Measurements from ENCODE around the gene ELK4. TPM values are rescaled to one million over a fixed set of nuclear protein-coding genes. Genes with fewer than 3 reads are reported as not detected.

ELK4 gene
- total RNA-seq, 1 donor from 2014 or later = 68.8 TPM

DNA sequence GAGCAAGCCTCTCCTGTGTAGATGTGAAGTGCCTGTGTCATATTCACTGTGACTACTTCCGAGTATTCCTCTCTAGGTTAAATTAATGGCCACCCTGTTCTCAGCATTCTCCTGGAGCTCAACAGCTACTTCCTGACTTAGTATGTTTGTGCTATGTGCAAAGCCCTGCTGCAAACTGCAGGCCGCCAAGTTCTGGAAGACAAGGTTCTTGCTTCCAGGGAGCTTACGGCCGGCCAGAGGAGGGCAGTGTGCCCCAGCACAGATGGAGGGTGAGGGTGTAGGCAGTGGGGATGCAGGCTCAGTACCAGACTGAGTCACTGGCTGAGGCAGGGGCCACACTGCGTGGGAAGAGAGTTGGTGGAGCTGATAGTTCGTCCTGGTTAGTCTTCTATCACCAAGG, 43.2 kb downstream of the ELK4 start:
- no peak overlapping the region for H3K27ac Mint-ChIP-seq
- intact Hi-C loops (cut with micrococcal nuclease) = no loop called here
- DNase-seq (ENCODE audit: low spot score) = no peak
- H3K36me3 Mint-ChIP-seq (ENCODE audit: low read depth) = no peaks in the 10 kb centered on the region
- H3K4me3 Mint-ChIP-seq (ENCODE audit: low read depth) = no peak overlapping the region
- no peaks in the 10 kb centered on the region for H3K9me3 Mint-ChIP-seq
- H3K4me1 Mint-ChIP-seq (ENCODE audit: low read depth) = peaks cover 33% of the 10 kb centered on the region
- H3K27me3 Mint-ChIP-seq (ENCODE audit: low read depth) = no peaks in the 10 kb centered on the region

DNA sequence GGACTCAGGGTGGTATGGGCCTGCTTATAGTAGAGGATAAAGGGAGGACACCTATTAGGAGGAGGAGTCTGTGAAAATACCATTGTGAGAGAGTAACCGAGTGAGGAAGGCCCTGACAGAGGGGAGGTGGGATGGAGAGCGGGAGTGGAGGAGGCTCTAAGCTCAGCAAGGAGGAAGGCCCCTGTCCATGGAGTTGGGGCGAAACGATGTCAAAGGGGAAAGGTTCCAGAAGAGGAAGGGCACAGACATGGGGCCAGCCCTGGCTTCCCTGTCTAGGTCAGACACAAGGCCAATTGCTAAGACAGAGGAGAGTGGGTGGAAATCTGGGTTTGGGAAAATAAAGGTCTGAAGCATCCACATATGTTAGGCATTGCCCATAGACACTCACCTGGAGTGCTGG, 44.2 kb downstream of the ELK4 start:
- Mint-ChIP-seq H3K4me3 (ENCODE audit: low read depth) (no peak overlapping the region), H3K36me3 (ENCODE audit: low read depth) (no peaks in the 10 kb centered on the region), H3K4me1 (ENCODE audit: low read depth) (peaks cover 28% of the 10 kb centered on the region), H3K27me3 (ENCODE audit: low read depth) (peaks cover under 1% of the 10 kb centered on the region), H3K27ac (no peak overlapping the region), H3K9me3 (no peaks in the 10 kb centered on the region)
- no peak for DNase-seq (ENCODE audit: low spot score)
- intact Hi-C loops (cut with micrococcal nuclease) = no loop called here

- H3K27me3 Mint-ChIP-seq (ENCODE audit: low read depth) = peaks cover 3% of the 10 kb centered on the region
- H3K27ac Mint-ChIP-seq = no peak overlapping the region
- no peaks in the 10 kb centered on the region for H3K36me3 Mint-ChIP-seq (ENCODE audit: low read depth)
- DNase-seq (ENCODE audit: low spot score) = no peak
- H3K4me1 Mint-ChIP-seq (ENCODE audit: low read depth) = peaks cover 22% of the 10 kb centered on the region
- no peak overlapping the region for H3K4me3 Mint-ChIP-seq (ENCODE audit: low read depth)
- intact Hi-C loops (cut with micrococcal nuclease) = no loop called here
- H3K9me3 Mint-ChIP-seq = no peaks in the 10 kb centered on the region
Observed at GRCh38 chr1:205585835-205586785, 45.7 kb downstream of the ELK4 start.

DNA sequence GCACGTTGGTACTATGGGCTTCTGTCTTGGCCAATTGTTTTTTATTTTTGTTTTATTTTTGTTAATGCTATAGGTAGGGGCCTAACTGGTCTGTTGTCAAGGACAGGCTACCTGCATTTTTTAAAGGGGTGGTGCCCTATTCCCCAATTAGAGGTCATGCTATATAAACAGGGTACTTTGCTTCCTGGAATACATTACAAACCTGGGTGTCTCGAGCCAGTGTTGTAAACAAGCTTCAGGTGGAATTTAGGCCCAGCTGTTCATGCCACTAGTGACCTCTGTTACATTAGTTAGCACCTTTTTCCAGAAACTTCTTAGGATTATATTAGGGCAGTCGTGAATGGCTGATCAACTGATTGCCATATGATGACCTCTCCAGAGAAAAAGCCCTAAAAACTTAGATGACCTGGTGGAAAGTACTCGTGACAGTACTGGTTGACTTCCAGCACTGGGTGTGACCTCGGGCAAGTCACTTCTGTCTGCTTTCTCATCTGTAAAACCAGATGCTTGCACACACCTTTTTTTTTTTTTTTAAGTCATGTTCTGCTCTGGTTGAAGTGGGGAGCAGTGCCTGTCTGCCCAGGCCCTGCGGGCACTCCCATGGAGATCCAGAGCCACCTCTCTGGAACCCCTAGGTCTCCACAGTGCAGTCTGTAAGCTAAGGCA, 46.5 kb downstream of the ELK4 start:
- no peak overlapping the region for H3K27ac Mint-ChIP-seq

DNA sequence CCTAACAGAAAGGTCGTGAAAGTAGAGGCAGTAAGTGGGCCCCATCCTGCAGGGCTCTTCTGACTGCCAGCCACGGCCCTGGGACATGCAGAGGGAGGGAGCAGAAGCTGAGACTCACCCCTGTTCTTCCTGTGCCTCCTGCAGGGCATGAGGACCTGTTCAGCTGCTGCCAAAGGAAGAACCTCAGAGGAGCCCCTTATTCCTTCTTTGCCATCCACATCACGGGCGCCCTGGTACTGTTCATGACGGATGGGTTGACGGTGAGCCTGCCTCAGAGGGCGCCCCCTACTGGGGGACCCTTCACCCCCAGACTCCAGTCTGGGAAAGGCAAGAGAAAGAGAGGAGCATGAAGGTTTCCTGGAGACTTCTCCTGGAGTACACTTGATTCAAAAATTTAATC, 47.1 kb downstream of the ELK4 start:
- peaks cover 8% of the 10 kb centered on the region for H3K4me1 Mint-ChIP-seq (ENCODE audit: low read depth)
- H3K4me3 Mint-ChIP-seq (ENCODE audit: low read depth) = no peak overlapping the region
- peaks cover 3% of the 10 kb centered on the region for H3K27me3 Mint-ChIP-seq (ENCODE audit: low read depth)
- DNase-seq (ENCODE audit: low spot score) = no peak
- intact Hi-C loops (cut with micrococcal nuclease) = no loop called here
- no peaks in the 10 kb centered on the region for H3K9me3 Mint-ChIP-seq
- H3K27ac Mint-ChIP-seq = no peak overlapping the region
- no peaks in the 10 kb centered on the region for H3K36me3 Mint-ChIP-seq (ENCODE audit: low read depth)

More for the DNA sequence above, 46.5 kb downstream of the ELK4 start:
- Mint-ChIP-seq H3K9me3 (no peaks in the 10 kb centered on the region), H3K4me3 (ENCODE audit: low read depth) (no peak overlapping the region), H3K27me3 (ENCODE audit: low read depth) (peaks cover 3% of the 10 kb centered on the region), H3K36me3 (ENCODE audit: low read depth) (no peaks in the 10 kb centered on the region), H3K4me1 (ENCODE audit: low read depth) (peaks cover 14% of the 10 kb centered on the region)
- no peak for DNase-seq (ENCODE audit: low spot score)
- intact Hi-C loops (cut with micrococcal nuclease) = no loop called here

DNA sequence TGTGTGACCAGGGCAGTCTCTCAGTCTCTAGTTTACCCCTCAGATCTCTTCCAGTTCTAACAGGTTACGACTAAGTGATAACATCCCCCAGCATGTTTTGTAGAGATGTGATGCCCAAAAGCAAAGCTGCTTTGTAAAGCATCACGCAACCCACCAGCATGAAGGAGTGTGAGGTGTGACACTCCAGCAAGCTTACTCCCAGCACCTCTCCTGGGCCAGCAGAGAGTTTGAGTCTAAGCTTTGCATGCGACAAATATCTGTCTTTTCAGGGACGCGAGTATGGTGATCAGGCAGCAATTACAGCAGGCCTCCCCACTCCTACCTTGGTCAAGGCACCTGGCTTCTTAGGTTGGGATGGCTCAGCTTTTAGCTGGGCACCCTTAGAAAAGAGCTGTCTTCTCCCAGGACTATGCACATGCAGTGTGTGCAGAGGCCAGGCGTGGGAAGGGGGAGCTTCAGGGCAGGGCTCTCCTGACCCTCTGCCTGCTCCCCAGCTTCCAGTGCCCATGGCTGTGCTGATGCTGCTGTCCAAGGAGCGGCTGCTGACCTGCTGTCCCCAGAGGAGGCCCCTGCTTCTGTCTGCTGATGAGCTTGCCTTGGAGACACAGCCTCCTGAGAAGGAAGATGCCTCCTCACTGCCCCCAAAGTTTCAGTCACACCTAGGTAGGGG, 48.2 kb downstream of the ELK4 start:
- no peaks in the 10 kb centered on the region for H3K36me3 Mint-ChIP-seq (ENCODE audit: low read depth)
- H3K4me1 Mint-ChIP-seq (ENCODE audit: low read depth) = peaks cover under 1% of the 10 kb centered on the region
- no peak for DNase-seq (ENCODE audit: low spot score)
- intact Hi-C loops (cut with micrococcal nuclease) = no loop called here
- H3K27ac Mint-ChIP-seq = no peak overlapping the region
- peaks cover 5% of the 10 kb centered on the region for H3K27me3 Mint-ChIP-seq (ENCODE audit: low read depth)
- H3K4me3 Mint-ChIP-seq (ENCODE audit: low read depth) = no peak overlapping the region
- no peaks in the 10 kb centered on the region for H3K9me3 Mint-ChIP-seq

GRCh38 chr1:205582471-205583291, 49.1 kb downstream of the ELK4 start:
- no peaks in the 10 kb centered on the region for H3K9me3 Mint-ChIP-seq
- peaks cover 11% of the 10 kb centered on the region for H3K27me3 Mint-ChIP-seq (ENCODE audit: low read depth)
- H3K27ac Mint-ChIP-seq = no peak overlapping the region
- H3K36me3 Mint-ChIP-seq (ENCODE audit: low read depth) = no peaks in the 10 kb centered on the region
- no peak for DNase-seq (ENCODE audit: low spot score)
- no peaks in the 10 kb centered on the region for H3K4me1 Mint-ChIP-seq (ENCODE audit: low read depth)
- intact Hi-C loops (cut with micrococcal nuclease) = no loop called here
- H3K4me3 Mint-ChIP-seq (ENCODE audit: low read depth) = no peak overlapping the region

DNA sequence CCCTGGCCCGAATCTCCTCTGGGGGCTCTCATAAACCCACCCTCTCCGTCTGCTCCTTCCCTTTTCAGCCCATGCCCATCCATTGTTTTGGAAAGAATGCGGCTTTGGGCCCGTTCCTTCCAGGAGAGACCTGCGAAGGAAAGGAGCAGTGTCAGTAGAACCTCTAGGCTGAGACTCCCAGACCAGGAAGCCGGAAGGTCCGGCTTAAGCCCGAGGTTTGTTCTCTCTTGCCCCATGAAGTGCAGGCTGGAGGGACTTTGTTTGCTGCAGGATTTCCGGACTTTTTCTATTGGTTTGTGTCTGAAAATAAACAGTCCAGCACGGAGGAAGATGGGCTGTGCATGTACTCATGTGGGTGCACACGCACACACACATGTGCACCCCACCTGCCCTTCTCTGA, 49.8 kb downstream of the ELK4 start:
- no peaks in the 10 kb centered on the region for H3K9me3 Mint-ChIP-seq
- no peak for DNase-seq (ENCODE audit: low spot score)
- no peak overlapping the region for H3K27ac Mint-ChIP-seq
- H3K4me1 Mint-ChIP-seq (ENCODE audit: low read depth) = no peaks in the 10 kb centered on the region
- no peak overlapping the region for H3K4me3 Mint-ChIP-seq (ENCODE audit: low read depth)
- peaks cover 16% of the 10 kb centered on the region for H3K27me3 Mint-ChIP-seq (ENCODE audit: low read depth)
- H3K36me3 Mint-ChIP-seq (ENCODE audit: low read depth) = no peaks in the 10 kb centered on the region
- intact Hi-C loops (cut with micrococcal nuclease) = no loop called here

DNA sequence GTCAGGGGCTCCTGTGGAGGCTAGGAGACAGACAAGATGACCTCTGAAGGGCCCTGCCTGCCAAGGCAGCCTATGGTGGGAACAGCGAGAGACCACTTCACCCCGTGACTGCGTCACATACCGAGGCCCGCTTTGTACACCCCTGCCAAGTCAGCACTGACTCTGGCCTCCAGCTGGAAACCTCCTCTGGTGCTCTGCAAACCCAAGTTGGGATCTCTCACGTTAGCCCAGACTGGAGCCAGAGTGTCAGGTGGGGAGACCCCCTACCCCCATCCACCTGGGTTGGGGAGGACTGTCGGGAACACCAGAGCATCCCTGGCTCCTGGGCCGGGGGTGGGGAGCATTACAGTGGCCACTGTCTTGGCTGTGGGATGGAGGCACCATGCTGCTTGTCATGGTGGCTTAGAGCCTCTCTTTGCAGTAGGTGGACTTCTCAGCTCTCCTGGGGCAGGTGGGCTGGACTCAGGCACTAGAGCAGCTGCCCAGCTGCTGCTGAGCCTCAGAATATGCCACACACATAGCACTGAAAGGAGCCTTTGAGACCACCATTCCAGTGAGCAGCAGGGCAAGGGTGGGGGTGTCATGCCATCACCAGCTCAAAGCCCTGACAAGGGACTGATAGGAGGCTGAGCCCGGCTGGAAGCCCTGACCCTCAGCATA, 50.4 kb downstream of the ELK4 start:
- no peaks in the 10 kb centered on the region for H3K9me3 Mint-ChIP-seq
- no peaks in the 10 kb centered on the region for H3K36me3 Mint-ChIP-seq (ENCODE audit: low read depth)
- DNase-seq (ENCODE audit: low spot score) = no peak
- H3K4me1 Mint-ChIP-seq (ENCODE audit: low read depth) = no peaks in the 10 kb centered on the region
- H3K27ac Mint-ChIP-seq = no peak overlapping the region
- intact Hi-C loops (cut with micrococcal nuclease) = no loop called here
- H3K4me3 Mint-ChIP-seq (ENCODE audit: low read depth) = no peak overlapping the region
- peaks cover 20% of the 10 kb centered on the region for H3K27me3 Mint-ChIP-seq (ENCODE audit: low read depth)

DNA sequence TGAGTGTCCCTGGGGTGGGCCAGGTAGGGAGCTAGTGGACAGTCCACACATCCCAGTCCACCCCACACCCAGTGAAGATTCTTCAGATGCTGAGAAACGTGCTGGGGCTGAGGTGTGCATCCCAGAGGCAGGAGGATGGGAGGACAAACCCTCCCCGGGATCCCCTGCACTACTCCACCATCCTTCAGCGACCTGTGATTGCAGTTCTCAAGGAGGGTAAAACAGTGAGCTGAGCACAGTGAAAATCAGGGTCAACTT, 51.0 kb downstream of the ELK4 start:
- intact Hi-C loops (cut with micrococcal nuclease) = no loop called here
- Mint-ChIP-seq H3K4me1 (ENCODE audit: low read depth) (no peaks in the 10 kb centered on the region), H3K36me3 (ENCODE audit: low read depth) (no peaks in the 10 kb centered on the region), H3K27me3 (ENCODE audit: low read depth) (peaks cover 20% of the 10 kb centered on the region), H3K27ac (no peak overlapping the region), H3K9me3 (no peaks in the 10 kb centered on the region), H3K4me3 (ENCODE audit: low read depth) (no peak overlapping the region)
- DNase-seq (ENCODE audit: low spot score) = no peak

DNA sequence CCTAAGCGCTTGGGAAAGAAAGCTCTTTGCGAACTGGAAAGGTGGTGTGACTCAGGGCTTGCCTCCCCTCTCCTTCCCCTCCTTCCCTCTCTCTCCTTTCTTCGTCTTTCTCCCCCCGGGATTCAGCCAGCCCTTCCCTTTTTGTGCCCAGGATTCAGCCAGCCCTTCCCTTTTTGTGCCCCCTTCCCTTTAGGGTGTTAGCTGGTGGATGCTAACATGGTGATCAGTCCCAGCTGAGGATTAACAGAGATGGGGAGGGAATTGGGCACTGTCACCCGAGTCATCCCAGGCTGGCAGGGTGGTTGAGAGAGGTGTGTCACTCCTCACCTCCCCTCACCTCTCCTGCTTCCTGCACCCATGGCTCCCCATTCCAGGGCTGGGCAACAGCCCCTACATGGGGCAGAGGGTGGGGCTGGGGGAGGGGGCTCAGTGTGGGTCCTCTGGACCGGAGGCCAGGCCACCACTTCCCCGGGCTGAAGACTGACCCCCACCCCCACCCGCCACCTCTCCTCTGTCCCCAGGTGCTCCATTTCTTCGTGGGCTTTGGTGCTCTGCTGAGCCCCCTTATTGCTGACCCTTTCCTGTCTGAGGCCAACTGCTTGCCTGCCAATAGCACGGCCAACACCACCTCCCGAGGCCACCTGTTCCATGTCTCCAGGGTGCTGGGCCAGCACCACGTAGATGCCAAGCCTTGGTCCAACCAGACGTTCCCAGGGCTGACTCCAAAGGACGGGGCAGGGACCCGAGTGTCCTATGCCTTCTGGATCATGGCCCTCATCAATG, 51.5 kb downstream of the ELK4 start:
- Mint-ChIP-seq H3K27ac (no peak overlapping the region), H3K4me3 (ENCODE audit: low read depth) (no peak overlapping the region), H3K9me3 (no peaks in the 10 kb centered on the region), H3K36me3 (ENCODE audit: low read depth) (no peaks in the 10 kb centered on the region), H3K27me3 (ENCODE audit: low read depth) (peaks cover 20% of the 10 kb centered on the region), H3K4me1 (ENCODE audit: low read depth) (no peaks in the 10 kb centered on the region)
- intact Hi-C loops (cut with micrococcal nuclease) = no loop called here
- DNase-seq (ENCODE audit: low spot score) = no peak

DNA sequence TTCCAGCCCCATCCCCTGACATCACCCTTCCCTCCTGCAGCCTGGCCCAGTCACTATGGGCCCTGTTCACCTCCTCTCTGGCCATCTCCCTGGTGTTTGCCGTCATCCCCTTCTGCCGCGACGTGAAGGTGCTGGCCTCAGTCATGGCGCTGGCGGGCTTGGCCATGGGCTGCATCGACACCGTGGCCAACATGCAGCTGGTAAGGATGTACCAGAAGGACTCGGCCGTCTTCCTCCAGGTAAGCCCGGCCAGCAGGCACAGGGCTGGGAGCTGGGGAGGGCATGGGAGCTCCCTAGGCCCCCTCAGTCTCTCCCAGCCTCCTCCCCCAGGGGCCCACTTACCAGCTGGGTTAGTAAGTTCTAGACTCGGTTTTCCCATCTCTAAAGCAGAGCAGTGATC, 52.1 kb downstream of the ELK4 start:
- Mint-ChIP-seq H3K27me3 (ENCODE audit: low read depth) (peaks cover 20% of the 10 kb centered on the region), H3K4me3 (ENCODE audit: low read depth) (no peak overlapping the region), H3K27ac (no peak overlapping the region), H3K9me3 (no peaks in the 10 kb centered on the region), H3K36me3 (ENCODE audit: low read depth) (no peaks in the 10 kb centered on the region), H3K4me1 (ENCODE audit: low read depth) (no peaks in the 10 kb centered on the region)
- intact Hi-C loops (cut with micrococcal nuclease) = no loop called here
- DNase-seq (ENCODE audit: low spot score) = no peak

Data from activated T-helper 2 cell treated with anti-CD3 and anti-CD28 coated beads, Interferon-gamma antibody, Interleukin-2, Interleukin-4, amounts not matched to agents 10 μg/mL and 5 μg/mL and 100 μg/mL, durations not matched to agents 14 hours and 24 hours and 36 hours (primary cell).